ENCODE results near the gene OVOL1. TPM values are rescaled to one million over a fixed set of nuclear protein-coding genes. Genes with fewer than 3 reads are reported as not detected.
A peak's percentile ranks its signal among the peaks of the same experiment; 100 is the strongest.

OVOL1 gene
- total RNA-seq, 1 donor from 2014 or later, result not detected

DNA sequence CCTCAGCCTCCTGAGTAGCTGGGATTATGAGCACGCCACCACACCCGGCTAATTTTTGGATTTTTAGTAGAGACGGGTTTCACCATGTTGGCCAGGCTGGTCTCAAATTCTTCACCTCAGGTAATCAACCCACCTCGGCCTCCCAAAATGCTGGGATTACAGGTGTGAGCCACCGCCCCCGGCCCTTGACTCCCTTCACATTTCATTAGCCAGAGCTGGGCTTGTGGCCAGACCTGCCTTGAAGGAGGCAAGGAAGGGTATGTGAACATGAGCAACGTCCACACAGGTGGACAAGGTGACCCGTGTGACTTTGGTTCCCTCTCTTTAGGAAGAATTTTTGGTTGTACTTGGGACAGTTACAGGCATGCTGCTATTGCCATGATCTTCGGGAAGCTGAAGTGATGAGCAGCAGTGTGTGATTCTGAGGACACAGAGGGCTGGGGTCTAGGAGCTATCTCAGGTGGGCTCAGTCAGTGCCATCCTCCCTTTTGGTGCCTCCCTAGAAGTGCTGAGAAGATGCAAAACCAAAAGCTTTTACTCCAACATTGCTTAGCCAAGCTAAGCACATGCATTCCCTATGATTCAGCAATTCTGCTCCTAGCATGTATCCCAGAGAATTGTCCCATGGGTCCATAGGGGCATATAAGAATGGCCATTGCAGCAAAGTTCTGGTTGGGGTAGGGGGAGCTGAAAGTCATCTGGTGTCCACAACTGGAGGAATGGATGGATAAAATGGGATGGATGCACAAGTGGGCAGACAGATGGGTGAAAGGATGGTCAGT lies 12.1 kb upstream of the OVOL1 start:
- no peaks in the 10 kb centered on the region for H3K27me3 Mint-ChIP-seq (ENCODE audit: low read depth)

DNA sequence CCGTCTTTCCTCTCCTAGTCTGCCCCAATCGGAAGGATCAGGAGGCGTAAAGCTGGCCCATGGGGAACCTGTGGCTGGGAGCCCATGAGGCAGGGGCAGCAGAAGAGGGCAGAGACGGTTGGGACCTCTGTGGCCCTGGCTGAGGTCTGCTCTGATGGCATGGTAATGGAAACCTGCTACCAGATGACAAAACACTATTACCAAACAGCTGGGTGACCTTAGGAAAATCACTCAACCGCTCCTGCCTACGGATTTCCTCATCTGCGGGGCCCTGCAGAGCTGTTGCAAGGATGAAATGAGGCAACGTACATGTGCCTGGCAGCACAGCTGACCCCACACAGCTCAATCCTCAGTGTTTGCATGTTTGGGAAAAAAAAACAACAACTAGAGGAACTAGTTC lies 10.7 kb upstream of the OVOL1 start:
- Mint-ChIP-seq H3K36me3 (ENCODE audit: low read depth) (no peaks in the 10 kb centered on the region), H3K27ac (ENCODE audit: unreplicated experiment) (no peak overlapping the region), H3K4me3 (no peak overlapping the region), H3K4me1 (no peaks in the 10 kb centered on the region), H3K27me3 (ENCODE audit: low read depth) (peaks cover 2% of the 10 kb centered on the region), H3K9me3 (no peaks in the 10 kb centered on the region)
- DNase-seq (ENCODE audit: low read depth, low spot score), result no peak
- TF ChIP-seq CTCF (conservative IDR thresholded peaks at IDR 0.05), result no peak

More for the DNA sequence above, 12.1 kb upstream of the OVOL1 start:
- no peak overlapping the region for H3K27ac Mint-ChIP-seq (ENCODE audit: unreplicated experiment)
- H3K36me3 Mint-ChIP-seq (ENCODE audit: low read depth), result peaks cover under 1% of the 10 kb centered on the region
- DNase-seq (ENCODE audit: low read depth, low spot score), result no peak
- H3K4me1 Mint-ChIP-seq, result no peaks in the 10 kb centered on the region
- H3K4me3 Mint-ChIP-seq, result no peak overlapping the region
- H3K9me3 Mint-ChIP-seq, result peaks cover under 1% of the 10 kb centered on the region
- no peak for TF ChIP-seq CTCF (conservative IDR thresholded peaks at IDR 0.05)

DNA sequence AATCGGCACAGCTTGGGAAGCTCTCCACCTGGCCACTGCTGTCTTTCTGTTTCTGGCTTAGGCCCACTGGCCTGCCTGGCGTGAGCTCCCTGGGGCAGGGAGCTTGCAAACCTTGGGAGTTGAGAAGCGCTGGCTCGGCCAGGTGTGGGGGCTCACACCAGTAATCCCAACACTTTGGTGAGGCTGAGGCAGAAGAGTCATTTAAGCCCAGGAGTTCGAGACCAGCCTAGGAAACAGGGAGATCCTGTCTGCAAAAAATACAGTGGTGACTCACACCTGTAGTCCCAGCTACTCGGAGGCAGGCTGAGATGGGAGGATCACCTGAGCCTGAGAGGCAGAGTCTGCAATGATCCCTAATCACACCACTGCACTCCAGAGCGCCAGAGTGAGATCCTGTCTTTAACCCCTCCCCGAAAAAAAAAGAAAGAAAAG lies 10.1 kb upstream of the OVOL1 start:
- Mint-ChIP-seq H3K4me1 (no peaks in the 10 kb centered on the region), H3K27me3 (ENCODE audit: low read depth) (peaks cover 2% of the 10 kb centered on the region), H3K36me3 (ENCODE audit: low read depth) (no peaks in the 10 kb centered on the region), H3K9me3 (no peaks in the 10 kb centered on the region), H3K4me3 (no peak overlapping the region), H3K27ac (ENCODE audit: unreplicated experiment) (no peak overlapping the region)
- TF ChIP-seq CTCF (conservative IDR thresholded peaks at IDR 0.05), result no peak
- no peak for DNase-seq (ENCODE audit: low read depth, low spot score)

GRCh38 chr11:65777241-65777640 lies 9.6 kb upstream of the OVOL1 start:
- H3K9me3 Mint-ChIP-seq, result no peaks in the 10 kb centered on the region
- TF ChIP-seq CTCF (conservative IDR thresholded peaks at IDR 0.05), result no peak
- no peak overlapping the region for H3K27ac Mint-ChIP-seq (ENCODE audit: unreplicated experiment)
- no peaks in the 10 kb centered on the region for H3K36me3 Mint-ChIP-seq (ENCODE audit: low read depth)
- H3K4me1 Mint-ChIP-seq, result no peaks in the 10 kb centered on the region
- DNase-seq (ENCODE audit: low read depth, low spot score), result no peak
- peaks cover 6% of the 10 kb centered on the region for H3K27me3 Mint-ChIP-seq (ENCODE audit: low read depth)
- H3K4me3 Mint-ChIP-seq, result no peak overlapping the region

DNA sequence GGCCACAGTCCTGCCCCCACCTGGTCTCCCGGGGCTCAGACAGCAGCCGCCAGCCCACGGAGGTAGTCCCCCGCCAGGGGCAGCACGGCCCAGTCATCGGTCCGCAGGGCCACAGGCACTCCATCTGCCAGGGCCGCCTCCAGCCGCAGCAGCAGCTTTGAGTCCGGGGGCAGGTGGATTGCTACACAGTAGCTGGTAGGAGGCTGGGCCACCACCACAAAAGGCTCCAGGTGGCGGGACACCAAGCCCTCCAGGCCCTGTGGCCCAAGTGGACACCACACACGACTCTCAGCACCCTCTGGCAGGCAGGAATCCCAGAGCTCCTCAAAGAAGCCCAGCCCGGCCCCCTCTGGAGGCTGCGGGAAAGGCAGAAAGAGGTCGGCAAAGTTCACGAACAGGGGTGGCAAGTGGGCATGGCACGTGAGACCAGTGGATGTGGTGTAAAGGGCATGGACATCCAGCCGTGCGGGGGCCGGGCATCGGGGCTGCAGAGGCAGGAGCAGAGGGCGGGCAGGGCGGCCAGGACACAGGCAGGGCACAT lies 9.0 kb upstream of the OVOL1 start:
- Mint-ChIP-seq H3K36me3 (ENCODE audit: low read depth) (no peaks in the 10 kb centered on the region), H3K4me1 (no peaks in the 10 kb centered on the region), H3K4me3 (peak overlapping the region; percentile 41), H3K9me3 (no peaks in the 10 kb centered on the region), H3K27ac (ENCODE audit: unreplicated experiment) (no peak overlapping the region), H3K27me3 (ENCODE audit: low read depth) (peaks cover 9% of the 10 kb centered on the region)
- no peak for DNase-seq (ENCODE audit: low read depth, low spot score)
- TF ChIP-seq CTCF (conservative IDR thresholded peaks at IDR 0.05), result no peak
